M059J (cell line): Measurements from ENCODE around the gene MAPT. TPM values are rescaled to one million over a fixed set of nuclear protein-coding genes. Genes with fewer than 3 reads are reported as not detected.
"Not testable (repeated sequence)": the region's sequence is repeated elsewhere in the genome, so short reads cannot be mapped to it uniquely, and the experiment has no call there.

Source experiments
- DNase-seq: peaks from one replicate; pipeline ENCODE4 v3.0.0-alpha.2; 2012; ENCODE audit warnings: low read depth
- total RNA-seq: library from RNA; depleted of rRNA; stranded (reverse); fragments of >200 nt; shearing (Covaris generic); gene quantifications from 2 replicates; pipeline ENCODE4 v1.2.3, GENCODE V29; 2014

Gene MAPT
- total RNA-seq, 1 experiment from 2014 or later: 0.20 TPM

DNA sequence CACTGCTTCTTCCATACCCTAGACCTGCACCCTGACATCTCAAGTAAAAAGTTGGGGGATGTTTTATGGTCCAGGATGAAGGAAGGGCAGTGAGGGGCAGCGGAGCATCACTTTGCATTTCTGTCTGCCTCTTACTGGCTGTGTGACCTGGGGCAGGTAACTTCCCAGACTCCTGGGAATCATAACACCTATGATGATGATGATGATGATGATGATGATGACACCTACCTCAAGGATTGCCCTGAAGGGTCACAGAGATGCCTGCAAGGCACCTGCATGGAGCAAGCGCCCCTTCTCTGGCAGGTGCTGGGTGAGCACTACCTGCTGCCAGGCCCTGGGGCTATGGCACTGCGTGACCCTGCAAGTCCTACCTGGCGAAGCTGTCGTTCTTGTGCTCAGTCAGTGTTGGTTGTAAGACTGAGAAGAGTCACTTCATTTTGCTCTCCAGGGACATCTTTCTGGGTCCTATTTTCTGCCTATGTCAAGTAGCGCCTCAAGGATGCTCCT lies 58.5 kb downstream of the MAPT start:
- DNase-seq: no peak

DNA sequence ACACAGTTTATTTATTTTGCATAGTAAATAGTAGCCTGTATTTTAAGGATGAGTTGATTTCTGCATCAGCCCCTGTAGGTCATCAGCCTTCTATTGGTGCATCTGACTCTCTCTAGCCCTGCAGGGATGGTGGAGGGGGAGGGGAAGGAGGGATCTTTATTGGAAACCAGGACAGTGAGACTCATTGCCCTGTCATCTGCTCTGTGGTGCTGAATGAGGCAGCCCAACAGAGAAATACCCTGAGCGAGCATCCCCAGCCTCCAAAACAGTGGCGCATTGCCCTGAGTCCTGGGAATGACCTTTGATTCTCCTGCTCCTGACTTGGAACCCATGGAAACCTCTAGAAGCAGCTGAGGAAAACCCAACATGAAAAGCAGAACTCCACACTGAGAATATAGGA lies 59.2 kb downstream of the MAPT start:
- peak; percentile 7 for DNase-seq

DNA sequence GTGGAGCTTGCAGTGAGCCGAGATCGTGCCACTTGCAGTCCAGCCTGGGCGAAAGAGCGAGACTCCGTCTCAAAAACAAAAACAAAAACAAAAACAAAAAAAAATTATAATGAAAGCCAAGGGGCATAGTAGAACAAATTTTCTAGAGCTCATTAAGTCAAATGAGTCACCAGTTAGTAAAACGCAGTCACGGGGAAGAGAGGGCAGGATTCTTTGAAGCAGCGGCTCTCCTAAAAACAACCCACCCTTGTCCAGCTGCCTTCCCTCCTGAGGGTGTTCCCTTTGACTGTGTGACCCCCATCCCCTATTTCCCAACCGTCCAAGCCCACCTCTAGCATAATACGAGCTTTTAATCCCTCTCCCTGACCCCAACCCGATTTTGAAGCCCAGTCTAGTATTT lies 60.6 kb downstream of the MAPT start:
- DNase-seq: peak; percentile 27

DNA sequence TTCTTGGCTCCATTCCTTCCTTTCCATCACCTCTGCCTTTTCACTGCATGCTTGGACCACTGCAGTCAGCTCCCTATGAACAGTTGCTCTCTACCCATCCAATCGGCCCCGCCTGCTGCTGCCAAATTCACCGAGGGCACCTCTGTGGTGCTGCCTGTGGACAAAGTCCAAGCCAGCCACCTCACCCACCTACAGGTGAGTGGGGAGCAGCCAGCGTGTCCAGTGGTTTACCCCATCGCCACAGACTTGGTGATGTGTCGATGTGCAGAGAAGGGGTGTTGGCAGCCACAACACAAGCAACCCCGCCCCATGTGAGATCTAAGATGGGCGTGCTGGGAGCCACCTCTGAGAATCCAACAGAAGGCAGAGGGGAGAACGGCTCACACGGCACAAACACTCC lies 61.0 kb downstream of the MAPT start:
- DNase-seq: no peak

DNA sequence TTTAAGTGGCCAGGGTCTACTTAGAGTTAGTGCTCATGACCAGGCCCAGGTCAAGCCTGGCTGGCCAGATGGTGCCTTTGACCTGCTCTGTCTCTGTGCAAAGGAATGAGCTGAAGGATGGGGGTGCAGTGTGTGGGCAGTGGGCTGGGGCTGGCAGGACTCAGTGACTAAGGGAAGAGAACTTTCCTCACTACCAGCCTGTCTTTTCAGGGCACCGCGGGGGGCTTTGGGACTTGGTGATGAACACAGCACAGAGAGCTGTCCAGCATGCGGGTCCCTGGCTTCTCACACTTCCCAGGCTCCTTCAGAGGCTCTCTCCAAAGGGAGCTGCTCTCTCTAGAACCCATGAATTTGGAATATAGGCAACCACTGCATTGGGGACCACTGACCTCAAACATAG lies 61.7 kb downstream of the MAPT start:
- DNase-seq: no peak

DNA sequence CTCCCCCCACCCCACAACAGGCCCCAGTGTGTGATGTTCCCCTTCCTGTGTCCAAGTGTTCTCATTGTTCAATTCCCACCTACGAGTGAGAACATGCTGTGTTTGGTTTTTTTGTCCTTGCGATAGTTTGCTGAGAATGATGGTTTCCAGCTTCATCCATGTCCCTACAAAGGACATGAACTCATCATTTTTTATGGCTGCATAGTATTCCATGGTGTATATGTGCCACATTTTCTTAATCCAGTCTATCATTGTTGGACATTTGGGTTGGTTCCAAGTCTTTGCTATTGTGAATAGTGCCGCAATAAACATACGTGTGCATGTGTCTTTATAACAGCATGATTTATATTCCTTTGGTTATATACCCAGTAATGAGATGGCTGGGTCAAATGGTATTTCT lies 62.4 kb downstream of the MAPT start:
- not testable (repeated sequence) for DNase-seq

DNA sequence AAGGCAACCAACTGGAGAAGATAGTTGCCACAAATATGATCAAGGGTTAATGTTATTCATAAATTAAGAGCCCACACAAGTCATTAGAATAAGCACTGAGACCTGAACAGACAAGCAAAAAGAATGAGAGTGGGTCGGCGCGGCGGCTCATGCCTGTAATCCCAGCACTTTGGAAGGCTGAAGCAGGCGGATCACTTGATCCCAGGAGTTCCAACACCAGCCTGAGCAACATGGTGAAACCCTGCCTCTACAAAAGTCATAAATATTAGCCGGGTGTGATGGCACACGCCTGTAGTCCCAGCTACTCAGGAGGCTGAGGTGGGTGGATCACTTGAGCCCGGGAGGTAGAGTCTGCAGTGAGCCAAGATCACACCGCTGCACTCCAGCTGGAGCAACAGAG lies 64.0 kb downstream of the MAPT start:
- DNase-seq: no peak

DNA sequence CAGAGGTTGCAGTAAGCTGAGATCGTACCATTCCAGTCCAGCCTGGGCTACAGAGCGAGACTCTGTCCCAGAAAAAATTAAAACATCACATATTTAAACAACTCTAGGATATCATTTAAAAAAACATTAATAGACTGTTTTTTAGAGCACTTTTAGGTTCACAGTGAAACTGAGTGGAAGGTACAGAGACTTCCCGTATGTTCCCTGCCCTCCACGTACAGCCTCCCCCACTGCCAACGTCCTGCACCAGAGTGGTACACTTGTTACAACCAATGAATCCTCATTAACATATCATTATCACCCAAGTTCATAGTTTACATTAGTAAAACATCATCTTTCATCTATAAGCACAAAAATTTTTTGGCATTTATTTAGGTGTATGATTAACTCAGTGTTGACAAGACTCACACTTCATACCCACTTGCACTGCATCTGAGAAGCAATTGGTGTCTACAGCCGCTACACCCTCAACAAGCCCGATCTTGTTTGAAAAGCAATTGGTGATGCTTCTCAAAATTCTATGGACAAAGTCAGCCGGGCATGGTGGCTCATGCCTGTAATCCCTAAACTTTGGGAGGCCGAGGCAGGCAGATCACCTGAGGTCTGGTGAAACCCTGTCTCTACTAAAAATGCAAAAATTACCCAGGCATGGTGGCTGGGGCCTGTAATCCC lies 64.8 kb downstream of the MAPT start:
- no peak for DNase-seq

DNA sequence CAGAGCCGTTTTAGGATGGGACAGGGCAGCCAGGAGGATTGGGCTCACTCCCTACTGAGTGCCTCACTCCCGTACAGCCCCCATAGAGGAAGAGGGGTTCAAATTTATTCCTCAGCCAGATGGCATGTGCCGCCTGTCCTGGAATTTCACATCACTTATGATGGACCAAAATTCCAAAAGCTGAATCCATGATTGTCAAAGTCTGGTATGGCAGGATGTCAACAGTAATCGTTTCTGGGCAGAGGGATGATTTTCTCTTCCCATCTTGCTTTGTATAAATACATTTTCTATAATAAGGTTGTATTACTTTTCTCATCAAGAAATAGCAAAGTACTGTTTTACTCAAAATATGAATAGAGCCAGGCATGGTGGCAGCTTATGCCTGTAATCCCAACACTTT lies 66.0 kb downstream of the MAPT start:
- no peak for DNase-seq

DNA sequence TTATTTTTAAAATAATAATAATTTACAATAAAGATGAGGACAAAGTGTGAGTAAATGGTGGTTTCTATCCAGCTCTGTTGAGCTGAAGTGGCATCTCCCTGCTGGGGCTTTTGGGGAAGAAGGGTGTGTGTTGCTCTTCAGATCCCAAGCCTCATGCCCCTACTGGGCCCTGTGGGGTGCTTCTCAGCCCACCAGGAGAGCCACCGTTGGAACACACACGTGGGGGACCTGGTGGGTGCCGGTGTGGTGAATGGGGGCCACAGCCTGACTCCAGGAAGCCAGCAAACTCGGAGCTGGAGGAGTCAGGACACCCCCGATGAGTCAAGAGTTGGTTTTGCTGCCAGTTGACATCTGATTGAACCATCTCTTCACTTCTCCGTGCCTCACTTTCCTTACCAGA lies 66.9 kb downstream of the MAPT start:
- DNase-seq: no peak

DNA sequence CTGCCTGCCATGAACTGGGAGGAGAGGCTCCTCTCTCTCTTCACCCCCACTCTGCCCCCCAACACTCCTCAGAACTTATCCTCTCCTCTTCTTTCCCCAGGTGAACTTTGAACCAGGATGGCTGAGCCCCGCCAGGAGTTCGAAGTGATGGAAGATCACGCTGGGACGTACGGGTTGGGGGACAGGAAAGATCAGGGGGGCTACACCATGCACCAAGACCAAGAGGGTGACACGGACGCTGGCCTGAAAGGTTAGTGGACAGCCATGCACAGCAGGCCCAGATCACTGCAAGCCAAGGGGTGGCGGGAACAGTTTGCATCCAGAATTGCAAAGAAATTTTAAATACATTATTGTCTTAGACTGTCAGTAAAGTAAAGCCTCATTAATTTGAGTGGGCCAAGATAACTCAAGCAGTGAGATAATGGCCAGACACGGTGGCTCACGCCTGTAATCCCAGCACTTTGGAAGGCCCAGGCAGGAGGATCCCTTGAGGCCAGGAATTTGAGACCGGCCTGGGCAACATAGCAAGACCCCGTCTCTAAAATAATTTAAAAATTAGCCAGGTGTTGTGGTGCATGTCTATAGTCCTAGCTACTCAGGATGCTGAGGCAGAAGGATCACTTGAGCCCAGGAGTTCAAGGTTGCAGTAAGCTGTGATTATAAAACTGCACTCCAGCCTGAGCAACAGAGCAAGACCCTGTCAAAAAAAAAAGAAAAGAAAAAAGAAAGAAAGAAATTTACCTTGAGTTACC lies 68.0 kb downstream of the MAPT start:
- no peak for DNase-seq

DNA sequence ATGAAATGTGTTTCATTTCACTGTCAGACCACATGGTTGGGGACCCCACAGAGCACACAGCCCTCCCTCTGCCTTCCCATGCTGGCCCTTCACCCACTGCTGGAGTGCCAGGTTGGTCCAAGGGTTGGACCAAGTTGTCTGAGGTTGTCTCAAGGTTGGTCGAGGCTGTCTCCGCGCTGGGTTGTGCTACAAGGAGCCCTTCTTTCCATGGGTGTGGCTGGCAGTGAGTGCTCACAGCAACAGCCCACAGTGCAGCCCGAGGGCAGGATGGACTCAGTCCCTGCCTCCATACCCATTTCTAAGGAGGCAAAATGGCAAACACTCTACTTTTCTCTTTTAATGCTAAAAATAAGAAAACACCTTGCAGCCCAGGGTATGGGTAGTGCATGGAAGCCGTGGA lies 68.9 kb downstream of the MAPT start:
- DNase-seq: no peak

DNA sequence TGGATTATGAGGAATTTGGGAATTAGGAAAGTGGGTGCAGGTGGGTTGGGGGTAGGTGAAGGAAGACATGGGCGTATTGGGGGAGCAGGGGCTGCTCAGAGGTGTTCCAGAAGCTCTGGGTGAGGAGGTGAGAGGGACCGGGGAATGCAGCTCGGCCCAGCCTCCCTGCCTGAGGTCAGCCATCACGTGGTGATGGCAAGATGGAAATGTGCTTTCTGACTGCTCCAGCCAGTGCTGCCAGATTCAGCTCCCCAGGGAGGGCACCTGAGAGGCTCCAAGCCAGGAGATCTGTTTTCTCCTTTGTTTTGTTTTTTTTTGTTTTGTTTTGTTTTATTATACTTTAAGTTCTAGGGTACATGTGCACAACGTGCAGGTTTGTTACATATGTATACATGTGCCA lies 69.5 kb downstream of the MAPT start:
- DNase-seq: no peak

DNA sequence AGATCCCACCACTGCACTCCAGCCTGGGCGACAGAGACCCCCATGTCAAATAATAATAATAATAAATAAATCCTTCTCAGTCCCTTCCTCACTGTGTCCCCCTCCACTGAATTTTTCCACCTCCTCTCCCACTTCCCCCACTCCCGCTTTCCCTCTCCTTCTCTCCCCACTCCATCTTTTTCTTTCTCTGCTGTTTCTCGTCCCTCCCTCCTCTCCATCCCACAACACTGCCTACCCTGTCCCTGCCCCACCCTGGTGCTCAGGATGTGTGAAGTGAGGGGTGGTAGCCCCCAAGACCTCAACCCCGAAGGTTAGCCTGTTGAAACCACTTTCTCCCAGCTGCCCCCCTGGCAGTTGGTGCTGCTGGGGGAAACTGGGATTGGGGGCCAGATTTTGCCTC lies 70.3 kb downstream of the MAPT start:
- DNase-seq: no peak

DNA sequence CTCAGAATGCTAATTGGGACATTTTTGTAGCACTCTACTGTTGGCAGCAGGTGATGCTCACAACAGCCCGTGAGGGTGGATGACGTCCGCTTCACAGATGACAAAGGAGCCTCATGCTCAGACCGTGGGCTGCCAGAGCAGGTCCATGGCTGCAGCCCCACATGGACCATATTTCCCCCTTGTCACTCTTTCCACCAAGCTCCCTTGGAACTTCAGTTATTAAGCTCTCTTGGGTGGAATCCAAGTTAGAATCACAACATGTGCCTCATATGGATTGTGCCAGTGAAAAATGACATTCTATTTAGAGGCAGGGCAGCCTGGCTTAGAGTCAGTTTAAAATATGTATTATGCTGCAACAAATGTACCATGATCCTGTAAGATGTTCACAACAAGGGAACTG lies 71.5 kb downstream of the MAPT start:
- no peak for DNase-seq

DNA sequence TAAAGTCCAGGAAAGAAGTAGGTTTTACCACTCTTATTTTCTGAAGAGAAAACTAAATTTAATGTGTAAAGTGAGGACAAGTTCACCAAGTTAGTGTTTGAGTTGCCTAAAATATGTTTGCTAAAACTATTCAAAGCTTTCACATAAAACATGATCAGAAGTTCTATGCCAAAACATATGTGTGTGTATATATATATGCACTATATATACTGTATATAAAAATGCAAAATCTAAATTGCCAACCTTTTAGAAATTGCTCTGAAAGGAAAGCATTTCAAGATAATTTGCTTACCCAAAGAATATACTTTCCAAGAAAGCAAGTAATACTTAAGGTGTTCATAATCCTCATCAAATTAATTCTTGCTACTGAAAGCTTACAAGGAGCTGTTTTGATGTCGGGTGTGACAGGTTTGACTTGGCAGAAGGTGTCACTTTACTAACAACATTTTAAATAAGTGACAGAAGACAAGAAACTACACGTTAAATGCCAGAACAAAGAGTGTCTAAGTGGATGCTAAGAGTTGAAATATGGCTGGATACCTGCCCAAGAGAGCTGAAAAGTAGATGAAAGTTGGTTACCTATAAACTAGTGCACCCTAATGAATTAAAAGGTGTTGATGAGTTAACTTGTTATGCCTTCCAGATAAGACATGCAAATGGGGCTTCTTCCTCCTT lies 72.4 kb downstream of the MAPT start:
- DNase-seq: no peak

DNA sequence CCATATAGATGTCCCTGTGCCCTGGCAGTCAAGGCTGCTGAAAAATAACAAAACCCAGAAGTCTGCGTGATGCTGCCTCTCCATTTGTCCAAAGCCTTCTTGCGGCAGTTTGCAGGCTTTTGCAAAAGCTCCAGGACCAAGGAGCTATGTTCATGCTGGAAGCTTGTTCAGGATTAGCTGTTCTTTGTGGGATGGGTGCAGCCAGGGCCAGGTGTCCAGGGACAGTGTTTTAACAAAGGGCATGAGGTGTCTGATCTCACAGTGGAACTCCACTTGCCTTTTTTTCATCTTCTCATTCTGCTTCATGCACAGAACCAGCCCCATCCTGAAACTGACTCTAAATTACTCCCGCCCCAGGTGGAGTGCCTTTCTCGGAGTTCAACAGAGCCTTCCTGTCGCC lies 73.0 kb downstream of the MAPT start:
- DNase-seq: no peak

DNA sequence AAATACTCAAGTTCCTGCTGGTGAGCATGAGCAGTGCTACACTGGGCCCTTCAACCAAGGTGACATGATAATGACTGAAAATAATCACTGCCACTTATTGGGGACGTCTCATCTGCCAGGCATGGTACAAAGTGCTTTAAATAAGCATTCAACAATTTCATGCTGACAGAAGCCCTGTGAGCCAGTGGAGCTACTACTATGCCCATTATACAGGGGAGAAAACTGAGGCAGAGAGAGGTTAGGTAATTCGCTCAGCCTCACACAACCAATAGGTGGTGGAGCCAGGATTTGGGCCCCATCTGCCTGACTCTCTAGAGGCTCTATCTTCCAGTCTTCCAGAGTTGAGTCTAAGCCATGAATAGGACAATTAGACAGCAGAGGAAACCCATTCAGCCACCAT lies 74.4 kb downstream of the MAPT start:
- DNase-seq: no peak

DNA sequence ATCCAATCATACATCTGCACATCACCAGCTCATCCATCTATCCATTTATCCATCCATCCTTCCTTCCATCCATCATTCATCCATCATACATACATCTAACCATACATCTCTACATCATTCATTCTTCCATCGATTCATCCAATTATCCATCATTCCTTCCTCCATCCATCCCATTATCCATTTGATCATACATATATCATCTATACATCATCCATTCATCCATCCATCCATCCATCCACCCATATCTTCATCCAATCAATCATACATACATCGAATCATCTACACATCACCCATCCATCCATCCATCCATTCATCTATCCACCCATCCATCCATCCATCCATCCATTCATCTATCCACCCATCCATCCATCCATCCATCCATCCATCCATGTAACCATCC lies 75.4 kb downstream of the MAPT start:
- DNase-seq: no peak

DNA sequence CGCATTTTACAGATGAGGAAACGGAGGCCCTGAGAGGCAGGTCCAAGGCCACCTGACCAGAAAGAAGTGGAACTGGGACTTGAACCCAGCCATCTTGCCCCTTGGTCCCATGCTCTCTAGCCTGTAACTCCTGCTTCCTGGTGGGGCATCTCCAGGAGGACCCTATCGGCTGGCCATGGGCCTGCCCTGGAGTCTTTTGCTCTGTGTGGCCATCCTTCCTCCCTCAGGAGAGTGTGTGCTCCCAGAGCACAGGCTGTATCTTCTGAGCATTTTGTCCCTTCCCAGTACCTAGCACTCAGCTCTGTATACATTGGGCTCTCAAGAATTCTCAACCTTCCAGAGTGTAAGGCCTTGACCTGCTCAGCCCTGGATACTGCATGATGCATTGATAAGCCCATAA lies 76.3 kb downstream of the MAPT start:
- no peak for DNase-seq

DNA sequence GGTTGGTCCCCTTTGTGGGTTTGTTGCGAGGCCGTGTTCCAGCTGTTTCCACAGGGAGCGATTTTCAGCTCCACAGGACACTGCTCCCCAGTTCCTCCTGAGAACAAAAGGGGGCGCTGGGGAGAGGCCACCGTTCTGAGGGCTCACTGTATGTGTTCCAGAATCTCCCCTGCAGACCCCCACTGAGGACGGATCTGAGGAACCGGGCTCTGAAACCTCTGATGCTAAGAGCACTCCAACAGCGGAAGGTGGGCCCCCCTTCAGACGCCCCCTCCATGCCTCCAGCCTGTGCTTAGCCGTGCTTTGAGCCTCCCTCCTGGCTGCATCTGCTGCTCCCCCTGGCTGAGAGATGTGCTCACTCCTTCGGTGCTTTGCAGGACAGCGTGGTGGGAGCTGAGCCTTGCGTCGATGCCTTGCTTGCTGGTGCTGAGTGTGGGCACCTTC lies 77.4 kb downstream of the MAPT start:
- no peak for DNase-seq

DNA sequence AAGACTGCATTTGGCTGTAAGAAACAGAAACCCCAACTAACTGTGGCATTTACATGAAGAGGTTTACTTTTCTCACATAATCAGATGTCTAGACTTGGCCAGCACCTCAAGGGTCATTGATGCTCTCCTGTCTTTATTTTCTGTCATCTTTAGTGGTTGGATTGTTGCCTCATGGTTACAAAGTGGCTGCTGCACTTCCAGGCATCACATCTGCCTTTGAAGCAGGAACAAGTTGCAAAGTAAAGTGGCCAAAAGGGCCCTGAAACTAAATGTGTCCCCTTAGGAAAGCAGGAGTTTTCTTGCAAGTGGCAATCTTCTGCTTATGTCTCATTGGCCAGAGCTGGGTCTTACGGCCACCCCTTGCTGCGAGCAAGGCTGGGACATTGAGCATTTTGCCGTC lies 78.2 kb downstream of the MAPT start:
- no peak for DNase-seq
